Measurements from ENCODE around the gene KMT2C.

DNA sequence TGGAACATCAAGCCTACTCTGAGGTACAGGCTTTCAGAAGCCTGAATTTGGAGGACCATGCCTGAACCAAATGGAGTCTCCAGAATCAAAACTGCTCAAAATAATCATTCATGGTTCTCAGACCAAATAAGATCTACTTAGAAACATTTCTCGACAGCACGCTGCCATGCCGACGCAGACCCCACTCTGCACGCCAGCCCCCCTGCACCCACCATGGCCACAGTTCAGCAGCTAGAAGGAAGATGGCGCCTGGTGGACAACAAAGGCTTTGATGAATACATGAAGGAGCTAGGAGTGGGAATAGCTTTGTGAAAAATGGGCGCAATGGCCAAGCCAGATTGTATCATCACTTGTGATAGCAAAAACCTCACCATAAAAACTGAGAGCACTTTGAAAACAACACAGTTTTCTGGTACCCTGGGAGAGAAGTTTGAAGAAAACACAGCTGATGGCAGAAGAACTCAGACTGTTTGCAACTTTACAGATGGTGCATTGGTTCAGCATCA, 6.6 kb upstream of the KMT2C start:
- TF ChIP-seq, protein P1, sequence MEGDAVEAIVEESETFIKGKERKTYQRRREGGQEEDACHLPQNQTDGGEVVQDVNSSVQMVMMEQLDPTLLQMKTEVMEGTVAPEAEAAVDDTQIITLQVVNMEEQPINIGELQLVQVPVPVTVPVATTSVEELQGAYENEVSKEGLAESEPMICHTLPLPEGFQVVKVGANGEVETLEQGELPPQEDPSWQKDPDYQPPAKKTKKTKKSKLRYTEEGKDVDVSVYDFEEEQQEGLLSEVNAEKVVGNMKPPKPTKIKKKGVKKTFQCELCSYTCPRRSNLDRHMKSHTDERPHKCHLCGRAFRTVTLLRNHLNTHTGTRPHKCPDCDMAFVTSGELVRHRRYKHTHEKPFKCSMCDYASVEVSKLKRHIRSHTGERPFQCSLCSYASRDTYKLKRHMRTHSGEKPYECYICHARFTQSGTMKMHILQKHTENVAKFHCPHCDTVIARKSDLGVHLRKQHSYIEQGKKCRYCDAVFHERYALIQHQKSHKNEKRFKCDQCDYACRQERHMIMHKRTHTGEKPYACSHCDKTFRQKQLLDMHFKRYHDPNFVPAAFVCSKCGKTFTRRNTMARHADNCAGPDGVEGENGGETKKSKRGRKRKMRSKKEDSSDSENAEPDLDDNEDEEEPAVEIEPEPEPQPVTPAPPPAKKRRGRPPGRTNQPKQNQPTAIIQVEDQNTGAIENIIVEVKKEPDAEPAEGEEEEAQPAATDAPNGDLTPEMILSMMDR (IDR thresholded peaks at IDR 0.05; ENCODE audit: poor library complexity), result no peak
- no peak for TF ChIP-seq EZH2 (IDR thresholded peaks at IDR 0.05; ENCODE audit: borderline replicate concordance)
- no peak for TF ChIP-seq EZH2phosphoT487 (IDR thresholded peaks at IDR 0.05; ENCODE audit: low read depth, severe bottlenecking, unreplicated experiment)
